ENCODE measurements around the gene HTT. TPM values are rescaled to one million over a fixed set of nuclear protein-coding genes. Genes with fewer than 3 reads are reported as not detected.

Gene HTT
- total RNA-seq, 6 experiments from 2014 or later = 38.1 to 52.0 (median 47.8) TPM

DNA sequence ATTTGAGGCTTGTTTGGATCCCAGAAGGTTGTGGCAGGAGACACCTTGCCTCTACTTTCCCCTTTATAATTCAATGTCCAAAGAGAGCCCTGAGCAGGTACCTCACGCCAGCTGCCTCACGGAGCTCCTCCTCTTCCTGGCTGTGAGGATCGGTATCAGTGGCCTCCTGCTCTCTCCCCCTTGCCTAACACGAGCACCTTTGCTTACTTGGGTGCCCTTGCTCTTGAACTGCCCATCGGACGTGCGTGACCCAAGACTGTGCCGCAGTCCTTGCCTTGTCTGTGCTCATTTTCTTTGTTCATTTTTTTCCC lies 146.7 kb downstream of the HTT start:
- Mint-ChIP-seq H3K4me3 (no peak overlapping the region), H3K27me3 (ENCODE audit: insufficient read depth) (peaks cover 1% of the 10 kb centered on the region)

DNA sequence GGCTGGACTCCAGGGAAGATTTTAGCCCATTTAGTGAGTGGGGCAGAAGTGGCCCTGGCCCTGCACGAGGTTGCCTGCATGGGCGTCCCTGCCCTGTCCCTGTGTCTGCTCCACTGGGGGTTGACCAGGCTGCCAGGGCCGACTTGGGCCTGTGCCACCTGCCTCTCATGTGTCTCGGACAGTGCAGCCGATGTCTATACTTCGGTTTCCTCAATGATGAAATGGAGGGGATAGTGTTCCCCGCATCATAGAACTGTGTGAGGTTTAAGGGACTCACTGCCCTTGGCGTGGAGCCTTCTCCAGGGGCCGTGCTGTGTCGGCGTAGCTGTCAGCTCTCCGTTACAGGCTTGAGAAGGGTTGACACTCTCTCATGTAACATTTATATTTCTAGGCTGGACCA lies 147.5 kb downstream of the HTT start:
- Mint-ChIP-seq H3K27ac (no peak overlapping the region), H3K9me3 (no peaks in the 10 kb centered on the region), H3K27me3 (ENCODE audit: insufficient read depth) (peaks cover 1% of the 10 kb centered on the region), H3K4me3 (no peak overlapping the region), H3K4me1 (ENCODE audit: low read depth) (no peaks in the 10 kb centered on the region), H3K36me3 (ENCODE audit: low read depth) (peaks cover 22% of the 10 kb centered on the region)
- TF ChIP-seq, protein P1, sequence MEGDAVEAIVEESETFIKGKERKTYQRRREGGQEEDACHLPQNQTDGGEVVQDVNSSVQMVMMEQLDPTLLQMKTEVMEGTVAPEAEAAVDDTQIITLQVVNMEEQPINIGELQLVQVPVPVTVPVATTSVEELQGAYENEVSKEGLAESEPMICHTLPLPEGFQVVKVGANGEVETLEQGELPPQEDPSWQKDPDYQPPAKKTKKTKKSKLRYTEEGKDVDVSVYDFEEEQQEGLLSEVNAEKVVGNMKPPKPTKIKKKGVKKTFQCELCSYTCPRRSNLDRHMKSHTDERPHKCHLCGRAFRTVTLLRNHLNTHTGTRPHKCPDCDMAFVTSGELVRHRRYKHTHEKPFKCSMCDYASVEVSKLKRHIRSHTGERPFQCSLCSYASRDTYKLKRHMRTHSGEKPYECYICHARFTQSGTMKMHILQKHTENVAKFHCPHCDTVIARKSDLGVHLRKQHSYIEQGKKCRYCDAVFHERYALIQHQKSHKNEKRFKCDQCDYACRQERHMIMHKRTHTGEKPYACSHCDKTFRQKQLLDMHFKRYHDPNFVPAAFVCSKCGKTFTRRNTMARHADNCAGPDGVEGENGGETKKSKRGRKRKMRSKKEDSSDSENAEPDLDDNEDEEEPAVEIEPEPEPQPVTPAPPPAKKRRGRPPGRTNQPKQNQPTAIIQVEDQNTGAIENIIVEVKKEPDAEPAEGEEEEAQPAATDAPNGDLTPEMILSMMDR (IDR thresholded peaks at IDR 0.05) = no peak
- DNase-seq = no peak

More for the DNA sequence above, 146.7 kb downstream of the HTT start:
- peaks cover 22% of the 10 kb centered on the region for H3K36me3 Mint-ChIP-seq (ENCODE audit: low read depth)
- no peak for DNase-seq
- H3K9me3 Mint-ChIP-seq = no peaks in the 10 kb centered on the region
- TF ChIP-seq, protein P1 (IDR thresholded peaks at IDR 0.05) = no peak
- no peak overlapping the region for H3K27ac Mint-ChIP-seq
- no peaks in the 10 kb centered on the region for H3K4me1 Mint-ChIP-seq (ENCODE audit: low read depth)

DNA sequence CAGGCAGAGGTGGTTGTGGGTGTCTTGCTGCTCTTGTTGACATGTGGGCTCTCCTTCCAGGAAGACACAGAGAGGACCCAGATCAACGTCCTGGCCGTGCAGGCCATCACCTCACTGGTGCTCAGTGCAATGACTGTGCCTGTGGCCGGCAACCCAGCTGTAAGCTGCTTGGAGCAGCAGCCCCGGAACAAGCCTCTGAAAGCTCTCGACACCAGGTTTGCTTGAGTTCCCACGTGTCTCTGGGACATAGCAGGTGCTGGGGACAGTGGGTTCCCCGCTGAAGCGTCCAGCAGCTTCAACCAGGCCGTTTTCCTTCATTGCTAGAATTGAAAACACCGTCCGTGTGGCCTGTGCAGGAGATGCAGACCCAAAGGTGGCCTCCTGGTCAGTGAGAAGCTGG lies 148.9 kb downstream of the HTT start:
- no peak overlapping the region for H3K27ac Mint-ChIP-seq
- peaks cover 22% of the 10 kb centered on the region for H3K36me3 Mint-ChIP-seq (ENCODE audit: low read depth)
- no peaks in the 10 kb centered on the region for H3K9me3 Mint-ChIP-seq
- no peak for DNase-seq
- no peak overlapping the region for H3K4me3 Mint-ChIP-seq
- H3K4me1 Mint-ChIP-seq (ENCODE audit: low read depth) = peaks cover 7% of the 10 kb centered on the region
- TF ChIP-seq, protein P1 (IDR thresholded peaks at IDR 0.05) = no peak
- peaks cover 1% of the 10 kb centered on the region for H3K27me3 Mint-ChIP-seq (ENCODE audit: insufficient read depth)

DNA sequence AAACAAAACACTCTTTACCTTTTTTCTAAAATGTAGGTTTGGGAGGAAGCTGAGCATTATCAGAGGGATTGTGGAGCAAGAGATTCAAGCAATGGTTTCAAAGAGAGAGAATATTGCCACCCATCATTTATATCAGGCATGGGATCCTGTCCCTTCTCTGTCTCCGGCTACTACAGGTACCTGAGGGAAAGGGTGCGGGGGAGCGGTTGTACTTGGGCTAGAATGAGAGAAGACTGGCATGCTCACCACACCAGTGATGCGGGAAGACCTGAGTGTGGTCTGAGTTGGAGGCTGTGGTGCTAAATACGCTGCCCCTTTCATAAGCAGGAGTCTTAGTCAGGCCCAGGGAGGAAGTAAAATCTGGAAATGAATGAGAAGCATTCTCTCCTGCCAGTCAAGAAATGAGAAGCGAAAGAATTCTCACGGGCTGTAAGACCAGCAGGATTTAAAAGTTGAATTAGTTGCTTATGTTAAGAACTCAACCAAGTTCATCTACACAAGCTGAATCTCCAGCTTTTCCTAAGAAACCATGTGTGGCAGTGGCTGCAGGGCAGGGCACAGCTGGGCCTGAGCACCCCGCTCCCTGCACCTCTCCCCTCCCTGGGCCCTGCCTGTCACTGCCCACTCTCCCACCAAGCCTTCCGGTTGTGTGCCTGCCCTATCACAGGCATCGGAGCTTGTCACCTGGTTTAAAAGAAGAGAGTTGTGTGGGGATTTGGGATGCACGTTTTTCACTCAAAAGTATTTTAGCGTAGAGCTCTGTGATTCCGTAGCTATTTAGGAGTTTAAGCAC lies 149.7 kb downstream of the HTT start:
- Mint-ChIP-seq H3K4me1 (ENCODE audit: low read depth) (peaks cover 9% of the 10 kb centered on the region), H3K9me3 (peaks cover under 1% of the 10 kb centered on the region; the same call in 1 of the 2 replicates), H3K36me3 (ENCODE audit: low read depth) (peaks cover 22% of the 10 kb centered on the region), H3K27me3 (ENCODE audit: insufficient read depth) (peaks cover 1% of the 10 kb centered on the region), H3K4me3 (no peak overlapping the region), H3K27ac (no peak overlapping the region)
- DNase-seq = no peak
- TF ChIP-seq, protein P1 (IDR thresholded peaks at IDR 0.05) = no peak

DNA sequence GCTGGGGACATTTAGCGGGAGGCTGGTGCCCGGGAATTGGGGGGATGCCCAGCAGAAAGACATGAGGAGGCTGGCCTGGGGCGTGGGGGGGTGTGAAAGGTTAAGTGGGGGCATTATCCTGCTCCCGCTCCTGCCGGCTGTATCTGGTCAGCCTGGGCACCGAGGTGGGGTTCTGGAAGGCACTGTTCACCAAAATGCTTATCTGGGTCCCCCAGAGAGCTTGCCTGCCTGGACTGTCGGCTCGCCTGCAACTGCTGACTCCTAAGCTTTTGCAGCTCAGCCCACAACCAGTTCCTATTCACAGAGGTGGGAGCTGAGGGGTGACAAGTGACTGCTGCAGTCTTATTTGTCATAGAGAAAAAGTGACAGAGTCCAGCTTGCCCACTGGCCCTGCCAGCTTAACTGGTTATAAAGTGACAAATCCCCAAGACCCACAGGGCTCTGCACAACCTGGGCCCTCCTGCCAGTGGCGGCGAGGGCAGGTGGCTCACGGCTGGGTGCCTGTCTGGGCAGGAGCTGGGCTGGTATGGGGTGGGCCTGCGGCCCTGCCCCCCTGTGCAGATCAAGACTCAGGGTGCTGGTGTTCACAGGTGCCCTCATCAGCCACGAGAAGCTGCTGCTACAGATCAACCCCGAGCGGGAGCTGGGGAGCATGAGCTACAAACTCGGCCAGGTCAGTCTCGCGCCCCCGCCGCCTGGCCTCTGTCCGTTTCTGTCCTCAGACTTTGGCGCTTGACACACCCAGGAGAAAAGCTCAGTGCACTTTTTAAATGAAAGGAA lies 150.8 kb downstream of the HTT start:
- no peak overlapping the region for H3K4me3 Mint-ChIP-seq
- TF ChIP-seq, protein P1 (IDR thresholded peaks at IDR 0.05) = no peak
- peaks cover 4% of the 10 kb centered on the region; the same call in 1 of the 2 replicates for H3K9me3 Mint-ChIP-seq
- H3K27ac Mint-ChIP-seq = no peak overlapping the region
- no peak for DNase-seq
- peaks cover 12% of the 10 kb centered on the region for H3K4me1 Mint-ChIP-seq (ENCODE audit: low read depth)
- H3K27me3 Mint-ChIP-seq (ENCODE audit: insufficient read depth) = peaks cover 1% of the 10 kb centered on the region
- peaks cover 30% of the 10 kb centered on the region for H3K36me3 Mint-ChIP-seq (ENCODE audit: low read depth)
